Naive B cell (primary cell): ENCODE data around the gene CRYGN. TPM values are rescaled to one million over a fixed set of nuclear protein-coding genes. Genes with fewer than 3 reads are reported as not detected.

Experiments used
- ATAC-seq, 2 donors: fragments of 150-1000 bp; cut with Tn5 transposase; 2 replicates each; pipeline ENCODE4 v1.10.0; 2021; ENCODE audit warnings: low read depth in 2 of 2, mild to moderate bottlenecking in 2 of 2, moderate library complexity in 2 of 2
- DNase-seq: peaks from one replicate; pipeline ENCODE4 v3.0.0; 2022
- H3K27ac Mint-ChIP-seq, 6 donors: one replicate each; pipeline ENCODE4 v1.8.0; 2020 to 2022; ENCODE audit warnings: mild to moderate bottlenecking in 6 of 6, mixed read lengths in 6 of 6, moderate library complexity in 5 of 6, inconsistent platforms in 2 of 6
- H3K27me3 Mint-ChIP-seq, 3 donors: one replicate each; pipeline ENCODE4 v1.8.0; 2021 to 2022; ENCODE audit warnings: mixed read lengths in 3 of 3, mild to moderate bottlenecking in 1 of 3
- H3K36me3 Mint-ChIP-seq, 2 donors: one replicate each; pipeline ENCODE4 v1.8.0; 2020 to 2022; ENCODE audit warnings: mixed read lengths in 2 of 2, inconsistent platforms in 1 of 2, mild to moderate bottlenecking in 1 of 2
- H3K4me1 Mint-ChIP-seq, 3 donors: one replicate each; pipeline ENCODE4 v1.8.0; 2020 to 2022; ENCODE audit warnings: mixed read lengths in 3 of 3, inconsistent platforms in 1 of 3, mild to moderate bottlenecking in 1 of 3, moderate library complexity in 1 of 3
- H3K4me3 Mint-ChIP-seq, 8 donors: one replicate each; pipeline ENCODE4 v1.8.0; 2020 to 2022; ENCODE audit warnings: mild to moderate bottlenecking in 8 of 8, mixed read lengths in 8 of 8, moderate library complexity in 8 of 8, inconsistent platforms in 2 of 8
- H3K9me3 Mint-ChIP-seq, 7 donors: one replicate each; pipeline ENCODE4 v1.8.0; 2020 to 2022; ENCODE audit warnings: mixed read lengths in 7 of 7, mild to moderate bottlenecking in 5 of 7, inconsistent platforms in 2 of 7, moderate library complexity in 1 of 7
- polyA plus RNA-seq, 6 donors: library from polyadenylated mRNA; unstranded; fragments of 300-500 nt; fragmentation: Illumina TruSeq; gene quantifications; one replicate each; pipeline ENCODE4 v1.2.3, GENCODE V29; 2021; ENCODE audit warnings: low read depth in 6 of 6

Gene CRYGN, protein sequence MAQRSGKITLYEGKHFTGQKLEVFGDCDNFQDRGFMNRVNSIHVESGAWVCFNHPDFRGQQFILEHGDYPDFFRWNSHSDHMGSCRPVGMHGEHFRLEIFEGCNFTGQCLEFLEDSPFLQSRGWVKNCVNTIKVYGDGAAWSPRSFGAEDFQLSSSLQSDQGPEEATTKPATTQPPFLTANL
- polyA plus RNA-seq, result not detected

DNA sequence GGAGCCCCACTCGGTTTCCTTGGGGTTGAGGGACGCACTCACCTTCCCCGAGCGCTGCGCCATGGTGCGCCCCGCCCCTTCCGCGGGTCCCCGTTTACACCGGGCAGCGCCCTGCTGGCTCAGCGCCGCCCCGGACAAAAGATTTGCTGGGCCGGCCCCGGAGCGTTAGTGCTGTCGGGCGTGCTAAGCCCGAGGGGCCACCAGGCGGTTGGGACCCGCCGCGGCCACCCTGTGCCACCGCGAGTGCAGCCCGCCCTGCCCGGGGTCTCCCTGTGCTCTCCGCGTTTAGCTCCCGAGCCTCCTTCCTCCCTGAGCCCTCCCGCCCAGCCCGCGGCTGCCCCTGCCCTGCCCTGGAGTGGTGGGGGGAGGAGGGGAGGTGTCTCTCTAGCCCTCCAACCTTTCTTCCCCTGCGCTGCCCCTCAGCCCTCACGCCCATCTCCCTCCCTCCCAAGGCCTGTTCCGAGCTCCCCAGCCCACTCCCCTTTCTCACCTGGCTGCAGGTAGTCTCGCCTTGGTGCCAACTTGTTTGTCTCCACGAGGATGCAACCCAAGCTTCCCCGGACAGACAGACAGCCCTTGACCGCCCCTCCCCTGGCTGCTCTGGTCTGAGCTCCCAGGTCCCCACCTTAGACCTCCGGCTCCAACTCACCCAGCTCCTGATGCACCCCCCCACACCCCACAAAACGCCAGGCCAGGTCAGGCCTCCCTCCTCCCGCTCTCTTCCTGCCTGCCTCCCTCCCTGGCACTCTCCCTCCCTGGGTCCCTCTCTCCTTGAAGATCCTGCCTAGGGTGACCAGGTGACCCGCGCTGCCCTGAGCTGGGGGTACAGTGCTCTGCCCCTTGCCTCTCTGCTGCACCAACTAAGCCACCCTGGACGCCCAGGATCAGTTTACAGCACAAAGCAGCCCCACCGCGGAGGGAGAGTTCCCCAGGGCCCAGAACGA is at the start of gene CRYGN:
Gene CRYGN, minus strand, starts transcription at position 287 of the 944 bp plus-strand sequence. Its CDS starts 224 bp downstream, at position 63.
- Mint-ChIP-seq H3K36me3 (no peaks in the 10 kb centered on the region), H3K27ac (peak within 1 kb of the TSS in 1 of 6 donors; percentile 84), H3K4me3 (peak within 1 kb of the TSS in 1 of 8 donors; percentile 16), H3K4me1 (peaks cover 0 to 9% (median 0%) of the 10 kb centered on the region in 3 donors), H3K27me3 (peaks cover 25 to 46% (median 25%) of the 10 kb centered on the region in 3 donors), H3K9me3 (no peaks in the 10 kb centered on the region)
- ATAC-seq (no peak), DNase-seq (no peak)

DNA sequence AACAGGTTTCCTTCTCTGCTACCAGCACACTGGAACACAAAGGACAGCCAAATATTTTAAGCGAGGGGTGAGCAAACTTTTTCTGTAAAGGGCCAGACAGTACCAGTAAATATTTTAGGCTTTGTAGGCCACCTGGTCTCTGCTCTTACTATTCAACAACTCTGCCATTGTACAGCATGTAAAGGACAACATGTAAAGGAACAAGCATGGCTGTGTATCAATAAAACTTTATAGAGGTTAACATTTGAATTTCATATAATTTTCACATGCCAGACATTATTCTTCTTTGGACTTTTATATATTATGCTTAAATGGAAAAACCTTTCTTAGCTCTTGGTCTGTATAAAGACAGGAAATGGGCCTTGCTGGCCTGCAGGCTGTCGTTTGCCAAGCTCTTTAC is 49.6 kb upstream of the CRYGN start:
- H3K27ac Mint-ChIP-seq, result no peak overlapping the region
- H3K27me3 Mint-ChIP-seq, result no peaks in the 10 kb centered on the region
- H3K36me3 Mint-ChIP-seq, result peaks cover 33 to 36% of the 10 kb centered on the region in 2 donors
- H3K4me3 Mint-ChIP-seq, result no peak overlapping the region
- no peak for ATAC-seq
- no peak for DNase-seq
- peaks cover 33 to 44% (median 36%) of the 10 kb centered on the region in 3 donors for H3K4me1 Mint-ChIP-seq
- peaks cover 0 to 1% (median 0%) of the 10 kb centered on the region in 7 donors for H3K9me3 Mint-ChIP-seq

DNA sequence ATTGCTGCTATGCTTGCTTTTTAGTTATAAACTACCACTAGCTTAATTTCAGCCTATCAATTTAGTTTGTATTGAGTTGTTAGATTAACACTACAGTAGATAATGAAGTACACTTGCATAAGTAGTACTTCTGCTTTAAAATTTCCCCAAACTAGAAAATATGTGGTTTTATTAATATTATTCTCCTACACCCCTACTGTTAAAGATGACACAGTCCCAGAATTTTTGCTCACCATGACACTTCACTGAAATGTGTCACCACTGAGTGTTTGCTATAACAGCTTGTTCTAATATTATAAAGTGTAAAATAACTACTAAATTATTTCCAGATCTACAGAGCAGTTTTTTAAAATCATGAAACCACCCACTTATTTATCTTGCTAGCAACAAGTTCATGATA is 48.2 kb upstream of the CRYGN start:
- Mint-ChIP-seq H3K4me1 (peaks cover 21 to 32% (median 28%) of the 10 kb centered on the region in 3 donors), H3K4me3 (no peak overlapping the region), H3K27ac (no peak overlapping the region), H3K9me3 (peaks cover 0 to under 1% (median 0%) of the 10 kb centered on the region in 7 donors), H3K27me3 (no peaks in the 10 kb centered on the region), H3K36me3 (peaks cover 43 to 48% of the 10 kb centered on the region in 2 donors)
- ATAC-seq (no peak), DNase-seq (no peak)

DNA sequence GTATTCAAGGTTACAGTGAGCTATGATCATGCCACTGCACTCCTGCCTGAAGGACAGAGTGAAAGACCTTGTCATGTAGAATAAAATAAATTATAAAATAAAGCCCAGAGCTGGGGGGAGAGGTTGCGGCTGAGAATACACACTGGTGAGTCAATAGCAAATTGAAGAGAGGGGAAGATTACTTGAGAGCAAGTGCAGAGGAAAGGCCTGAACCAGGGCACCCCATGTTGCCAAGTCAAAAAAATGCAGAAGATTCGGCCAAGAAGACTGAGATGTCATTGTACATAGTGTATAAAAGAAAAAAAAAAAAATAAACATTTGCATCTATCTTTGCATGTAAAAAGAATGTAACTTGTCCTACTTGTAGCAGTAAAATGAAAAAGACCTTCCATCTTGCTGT is 47.3 kb upstream of the CRYGN start:
- DNase-seq (no peak), ATAC-seq (no peak)
- Mint-ChIP-seq H3K27ac (peak overlapping the region in 1 of 6 donors; percentile 33), H3K4me3 (no peak overlapping the region), H3K9me3 (no peaks in the 10 kb centered on the region), H3K36me3 (peaks cover 49 to 56% of the 10 kb centered on the region in 2 donors), H3K4me1 (peaks cover 18 to 31% (median 29%) of the 10 kb centered on the region in 3 donors), H3K27me3 (no peaks in the 10 kb centered on the region)

DNA sequence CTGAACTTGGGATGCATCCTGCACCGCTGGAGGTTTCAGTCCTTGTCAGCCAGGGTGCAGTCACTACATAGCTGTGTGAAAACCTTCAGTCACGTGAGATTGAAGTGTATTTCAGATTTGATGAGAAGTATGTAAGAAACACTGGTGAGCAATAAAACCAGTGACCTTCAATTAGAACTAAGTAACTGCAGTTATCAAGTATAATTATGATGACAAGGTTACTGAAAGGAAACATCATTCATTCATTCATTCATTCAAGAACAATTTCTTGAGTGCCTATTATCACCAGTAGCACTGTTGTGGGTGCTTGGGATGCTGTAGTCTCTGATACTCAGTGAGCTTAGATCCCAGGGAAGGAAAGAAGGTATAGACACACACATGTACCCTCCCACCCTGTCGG is 46.1 kb upstream of the CRYGN start:
- peak overlapping the region in 2 of 6 donors; percentile 36 to 65 for H3K27ac Mint-ChIP-seq
- no peak overlapping the region for H3K4me3 Mint-ChIP-seq
- no peak for ATAC-seq
- no peak for DNase-seq
- no peaks in the 10 kb centered on the region for H3K27me3 Mint-ChIP-seq
- H3K36me3 Mint-ChIP-seq, result peaks cover 55 to 56% of the 10 kb centered on the region in 2 donors
- no peaks in the 10 kb centered on the region for H3K9me3 Mint-ChIP-seq
- peaks cover 18 to 29% (median 29%) of the 10 kb centered on the region in 3 donors for H3K4me1 Mint-ChIP-seq

DNA sequence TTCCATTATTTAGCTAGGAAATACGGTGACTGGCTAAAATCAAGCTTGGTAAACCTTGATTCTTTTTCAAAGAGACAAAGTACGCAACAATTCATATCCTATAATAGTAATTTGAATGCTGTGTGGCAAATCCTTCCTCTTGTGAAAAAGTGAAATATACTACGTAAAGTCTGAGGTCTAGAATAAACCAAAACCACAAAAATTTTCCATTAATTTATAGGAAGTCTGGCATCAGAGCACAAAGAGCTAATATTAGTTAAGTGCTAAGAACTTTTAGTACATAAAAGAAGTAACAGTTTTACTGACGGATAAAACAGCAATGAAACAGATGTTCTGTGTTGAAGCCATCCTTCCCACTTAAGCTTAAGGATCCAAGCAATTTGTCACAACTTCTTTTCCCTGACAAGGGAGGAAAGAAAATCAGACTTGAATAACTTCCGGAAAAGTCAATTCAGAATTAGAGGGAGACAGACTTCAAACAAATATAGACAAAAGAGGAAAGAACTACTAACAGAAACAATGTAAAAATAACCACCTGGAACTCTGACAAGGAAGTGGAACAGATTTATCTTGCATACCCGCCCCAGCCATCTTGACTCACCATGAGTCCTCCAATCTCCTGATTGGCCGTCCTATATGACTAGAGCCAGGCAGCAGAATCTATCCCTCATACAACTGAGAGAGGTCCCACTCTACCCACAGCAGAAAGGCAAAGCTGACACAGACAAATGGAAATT is 45.2 kb upstream of the CRYGN start:
- Mint-ChIP-seq H3K36me3 (peaks cover 51 to 56% of the 10 kb centered on the region in 2 donors), H3K4me3 (peak overlapping the region in 5 of 8 donors; percentile 7 to 69 (median 42)), H3K27ac (peak overlapping the region in 5 of 6 donors; percentile 21 to 91 (median 46)), H3K4me1 (peaks cover 18 to 29% (median 26%) of the 10 kb centered on the region in 3 donors), H3K9me3 (no peaks in the 10 kb centered on the region), H3K27me3 (no peaks in the 10 kb centered on the region)
- DNase-seq (peak; percentile 16), ATAC-seq (peak; percentile 76 to 79)

DNA sequence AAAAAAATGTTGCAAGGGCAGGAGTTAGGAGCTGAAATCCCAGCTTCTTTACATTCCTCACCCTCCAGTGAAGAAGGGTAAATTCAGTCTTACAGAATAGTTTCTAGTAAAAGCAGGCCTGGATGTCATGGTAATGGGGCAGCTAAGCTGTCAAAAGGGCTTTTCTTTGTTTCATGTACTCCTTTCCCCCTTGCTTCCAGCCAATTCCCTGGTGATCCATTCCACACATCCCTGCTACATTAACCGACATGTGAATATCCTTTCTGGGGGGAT is 43.7 kb upstream of the CRYGN start:
- H3K27me3 Mint-ChIP-seq, result no peaks in the 10 kb centered on the region
- H3K4me1 Mint-ChIP-seq, result peaks cover 25 to 29% (median 26%) of the 10 kb centered on the region in 3 donors
- H3K27ac Mint-ChIP-seq, result no peak overlapping the region
- peaks cover 0 to 2% (median 0%) of the 10 kb centered on the region in 7 donors for H3K9me3 Mint-ChIP-seq
- no peak overlapping the region for H3K4me3 Mint-ChIP-seq
- ATAC-seq, result no peak
- H3K36me3 Mint-ChIP-seq, result peaks cover 52 to 57% of the 10 kb centered on the region in 2 donors
- DNase-seq, result no peak

DNA sequence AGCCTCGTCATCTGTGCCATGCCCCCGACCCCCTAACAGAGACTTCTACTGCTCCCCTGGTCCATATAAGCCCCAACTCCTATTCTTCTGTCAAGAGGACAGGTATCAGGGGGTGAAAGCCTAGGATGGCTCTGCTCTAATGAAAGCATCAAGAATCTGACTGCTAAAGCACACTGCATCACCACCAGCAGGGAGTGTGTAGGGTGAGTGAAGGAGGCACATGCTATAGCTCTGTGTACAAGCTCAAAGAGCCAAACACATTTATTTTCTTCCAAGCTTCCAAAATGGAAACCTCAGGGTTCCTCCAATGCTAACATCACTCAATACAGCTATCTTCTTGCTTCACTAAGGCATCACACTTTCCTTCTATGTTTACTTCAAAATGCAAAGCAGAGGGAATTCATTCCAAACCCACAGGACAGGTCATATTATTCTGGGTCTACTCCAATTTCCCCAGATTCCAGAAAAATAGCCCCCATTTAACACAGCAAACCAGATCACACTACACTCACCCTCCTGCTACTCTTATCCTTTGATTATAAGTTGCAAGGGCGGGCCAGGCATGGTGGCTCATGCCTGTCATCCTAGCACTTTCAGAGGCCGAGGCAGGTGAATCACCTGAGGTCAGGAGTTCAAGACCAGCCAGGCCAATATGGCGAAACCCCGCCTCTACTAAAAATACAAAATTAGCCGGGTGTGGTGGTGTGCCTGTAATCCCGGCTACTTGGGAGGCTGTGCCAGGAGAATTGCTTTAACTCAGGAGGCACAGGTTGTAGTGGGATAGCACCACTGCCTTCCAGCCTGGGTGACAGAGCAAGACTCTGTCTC is 43.2 kb upstream of the CRYGN start:
- peaks cover 0 to 2% (median 0%) of the 10 kb centered on the region in 7 donors for H3K9me3 Mint-ChIP-seq
- H3K36me3 Mint-ChIP-seq, result peaks cover 52% of the 10 kb centered on the region in 2 donors
- DNase-seq, result no peak
- peak overlapping the region in 4 of 6 donors; percentile 20 to 84 (median 26) for H3K27ac Mint-ChIP-seq
- no peak overlapping the region for H3K4me3 Mint-ChIP-seq
- peaks cover 25 to 29% (median 26%) of the 10 kb centered on the region in 3 donors for H3K4me1 Mint-ChIP-seq
- no peaks in the 10 kb centered on the region for H3K27me3 Mint-ChIP-seq
- no peak for ATAC-seq

DNA sequence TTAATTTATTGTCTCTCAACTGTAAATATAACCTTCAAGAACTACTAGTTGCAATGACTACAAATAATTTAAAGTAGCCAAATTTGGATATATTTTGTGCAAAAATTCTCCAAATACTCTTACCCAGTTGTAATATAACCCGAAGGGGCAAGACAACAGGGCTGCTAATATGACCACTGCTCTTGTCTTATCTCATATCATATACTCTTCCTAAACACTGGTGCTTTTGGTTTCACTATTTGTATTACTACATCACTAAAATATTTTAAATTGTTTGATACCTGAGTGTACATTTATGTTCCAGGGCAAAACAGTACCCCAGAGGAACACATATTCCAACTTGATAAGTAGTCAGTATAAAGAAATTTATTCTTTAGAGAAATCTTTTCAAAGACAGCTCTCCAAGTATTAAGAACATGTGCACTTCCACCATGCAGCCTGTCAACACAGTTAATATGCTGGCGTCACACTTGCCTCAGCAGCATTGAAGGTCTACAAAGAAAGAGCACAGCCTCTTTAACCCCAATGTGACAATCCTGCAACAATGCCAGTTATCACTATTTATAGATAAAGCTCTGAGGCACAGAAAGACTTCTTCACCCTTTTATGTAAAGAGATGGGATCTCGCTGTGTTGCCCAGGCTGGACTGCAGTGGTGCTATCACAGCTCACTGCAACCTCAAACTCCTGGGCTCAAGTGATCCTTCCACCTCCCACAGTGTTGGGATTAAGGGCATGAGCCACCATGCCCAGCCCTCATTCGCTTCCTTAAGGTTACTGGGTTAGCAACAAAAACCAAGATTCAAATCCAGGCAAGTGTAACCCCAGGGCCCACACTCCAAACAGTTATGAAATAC is 41.9 kb upstream of the CRYGN start:
- Mint-ChIP-seq H3K4me3 (no peak overlapping the region), H3K9me3 (peaks cover 0 to 2% (median 0%) of the 10 kb centered on the region in 7 donors), H3K4me1 (peaks cover 24 to 26% (median 25%) of the 10 kb centered on the region in 3 donors), H3K36me3 (peaks cover 49 to 52% of the 10 kb centered on the region in 2 donors), H3K27me3 (no peaks in the 10 kb centered on the region), H3K27ac (no peak overlapping the region)
- ATAC-seq, result no peak
- no peak for DNase-seq

DNA sequence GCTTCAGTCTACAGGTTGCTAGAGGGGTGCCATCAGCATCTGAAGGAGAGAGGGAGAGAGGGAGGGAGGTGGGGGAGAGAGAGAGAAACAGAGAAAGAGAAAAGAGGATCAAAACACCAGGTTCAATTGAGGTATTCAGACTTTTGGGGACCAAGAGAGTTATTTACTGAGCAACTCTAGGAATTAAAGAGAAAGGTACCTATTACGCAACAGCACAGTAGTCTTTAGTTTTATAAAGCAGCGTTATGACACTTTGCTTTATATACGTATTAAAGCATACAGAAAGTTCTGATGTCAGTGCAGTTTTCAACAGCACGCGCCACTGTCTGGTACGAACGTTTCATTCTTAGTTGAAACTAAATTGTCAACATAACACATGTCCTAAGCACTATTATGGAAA is 37.9 kb upstream of the CRYGN start:
- no peaks in the 10 kb centered on the region for H3K27me3 Mint-ChIP-seq
- H3K4me1 Mint-ChIP-seq, result peaks cover 11 to 15% (median 12%) of the 10 kb centered on the region in 3 donors
- no peak for ATAC-seq
- H3K27ac Mint-ChIP-seq, result no peak overlapping the region
- no peak overlapping the region for H3K4me3 Mint-ChIP-seq
- no peak for DNase-seq
- H3K36me3 Mint-ChIP-seq, result peaks cover 18 to 38% of the 10 kb centered on the region in 2 donors
- H3K9me3 Mint-ChIP-seq, result peaks cover 0 to 2% (median 0%) of the 10 kb centered on the region in 7 donors

DNA sequence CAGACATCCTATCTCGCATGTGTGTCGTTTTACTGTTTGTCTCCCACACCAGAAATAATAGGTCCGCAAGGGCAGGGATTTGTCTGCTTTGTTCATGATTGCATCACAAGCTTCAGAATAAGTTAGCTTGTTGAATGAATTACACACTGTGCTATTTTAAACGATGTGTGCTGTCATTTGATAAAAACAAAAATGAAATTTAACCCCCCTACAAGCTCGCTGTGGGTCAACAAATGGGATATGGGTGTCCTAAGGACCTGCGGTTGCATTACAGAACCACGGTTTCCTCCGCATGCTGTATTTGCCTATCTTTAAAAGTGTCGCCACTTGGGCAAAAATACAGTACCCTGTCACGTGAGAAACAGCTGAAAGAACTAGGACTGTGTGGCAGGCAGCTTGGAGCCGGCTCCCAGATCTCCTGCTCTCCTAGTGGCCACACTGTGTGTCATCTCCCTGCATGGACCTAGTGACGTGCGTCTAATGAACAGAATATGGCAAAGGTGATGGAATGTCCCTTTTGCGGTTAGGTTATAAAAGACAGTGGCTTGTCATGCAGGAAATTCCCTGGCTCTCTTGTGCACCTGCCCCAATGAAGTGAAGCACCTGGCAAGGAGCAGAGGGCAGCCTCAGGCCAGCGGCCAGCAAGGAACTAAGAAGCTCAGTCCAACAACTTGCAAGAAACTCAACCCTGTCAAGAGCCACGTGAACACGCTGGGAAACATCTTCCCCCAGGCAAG is 32.9 kb upstream of the CRYGN start:
- ATAC-seq (peak; percentile 60 to 61), DNase-seq (no peak)
- Mint-ChIP-seq H3K36me3 (peaks cover 24 to 44% of the 10 kb centered on the region in 2 donors), H3K27me3 (no peaks in the 10 kb centered on the region), H3K4me1 (peaks cover 22 to 32% (median 30%) of the 10 kb centered on the region in 3 donors), H3K27ac (peak overlapping the region in 4 of 6 donors; percentile 51 to 96 (median 75)), H3K4me3 (peak overlapping the region in 5 of 8 donors; percentile 26 to 79 (median 59)), H3K9me3 (no peaks in the 10 kb centered on the region)
